CD4-positive, alpha-beta T cell treated with Interleukin-21 for 1 hour (primary cell): ENCODE measurements around the gene RNASE4.

Experiments
- DNase-seq: peaks from one replicate; pipeline ENCODE4 v3.0.0-alpha.2; 2020

The RNASE4 gene

DNA sequence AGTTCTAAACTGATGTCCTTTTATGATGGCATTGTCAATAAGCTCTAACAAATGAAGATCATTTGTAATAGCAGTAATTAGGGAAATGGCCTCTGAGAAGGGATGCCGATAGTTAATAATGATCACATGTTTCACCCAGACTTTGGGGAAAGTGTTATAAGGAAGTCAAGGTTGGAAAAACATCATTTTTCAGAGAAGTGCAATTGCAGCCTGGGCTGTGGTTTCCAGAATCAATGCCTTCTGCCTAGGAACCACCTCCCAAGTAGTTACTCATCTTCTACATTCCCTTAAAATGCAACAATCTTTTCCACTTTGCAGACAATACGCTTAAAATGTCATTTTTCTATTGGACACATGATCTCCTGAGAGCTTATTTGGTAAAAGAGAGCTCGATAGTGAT lies 62.2 kb downstream of the RNASE4 start:
- no peak for DNase-seq

DNA sequence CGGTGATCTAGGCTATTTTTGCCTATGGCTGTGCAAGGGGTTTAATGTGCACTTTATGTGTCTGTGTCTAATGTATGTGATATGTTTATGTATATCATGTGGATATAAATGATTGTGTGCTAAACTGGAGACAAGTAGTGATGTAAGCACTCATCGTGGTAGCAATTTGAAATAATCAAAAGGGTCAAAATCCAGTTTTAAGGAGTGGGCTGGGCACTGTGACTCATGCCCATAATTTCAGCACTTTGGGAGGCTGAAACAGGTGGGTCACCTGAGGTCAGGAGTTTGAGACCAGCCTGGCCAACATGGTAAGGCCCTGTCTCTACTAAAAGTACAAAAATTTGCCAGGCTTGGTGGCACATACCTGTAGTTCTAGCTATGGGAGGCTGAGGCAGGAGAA lies 64.1 kb downstream of the RNASE4 start:
- no peak for DNase-seq

DNA sequence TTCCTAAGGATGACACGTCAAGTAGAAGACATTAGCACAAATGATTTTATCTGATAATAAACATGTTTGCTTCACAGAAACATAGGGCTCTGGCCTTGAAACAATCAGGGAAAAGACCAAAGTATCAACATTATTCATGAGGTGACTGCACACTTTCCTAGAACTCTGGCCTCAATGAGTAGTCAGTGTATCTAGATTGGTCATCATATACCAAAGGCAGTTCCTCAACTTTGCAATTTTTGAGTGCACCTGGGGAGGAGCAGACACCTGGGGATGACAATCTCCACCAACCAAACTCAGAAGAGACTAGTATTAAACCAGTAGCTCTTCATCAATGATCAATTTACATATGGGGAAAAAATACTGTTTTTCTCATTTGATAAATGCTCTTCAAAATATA lies 65.8 kb downstream of the RNASE4 start:
- no peak for DNase-seq
